H9 (cell line): Measurements from ENCODE around the gene PRKCB. TPM values are rescaled to one million over a fixed set of nuclear protein-coding genes. Genes with fewer than 3 reads are reported as not detected.

Experiments used
- DNase-seq: peaks from one replicate; pipeline ENCODE4 v3.0.0-alpha.2; 2017
- H2AFZ ChIP-seq: one replicate; pipeline ENCODE4 v1.6.1; 2013; ENCODE audit warnings: mild to moderate bottlenecking, low read length, control low read depth, moderate library complexity
- H2AK5ac ChIP-seq: 2 replicates; pipeline ENCODE4 v1.6.1; 2013; ENCODE audit warnings: low read length, control low read depth, mixed read lengths; ENCODE audit not compliant: insufficient read length
- H2BK120ac ChIP-seq: one replicate; pipeline ENCODE4 v1.6.1; 2013; ENCODE audit warnings: low read depth, mild to moderate bottlenecking, low read length, control low read depth, inconsistent platforms; ENCODE audit not compliant: poor library complexity, severe bottlenecking
- H2BK12ac ChIP-seq: 2 replicates; pipeline ENCODE4 v1.6.1; 2013; ENCODE audit warnings: low read length, control low read depth, mixed read lengths, low read depth; ENCODE audit not compliant: insufficient read length
- H2BK15ac ChIP-seq: 2 replicates; pipeline ENCODE4 v1.6.1; 2013; ENCODE audit warnings: low read depth, low read length, control low read depth
- H2BK20ac ChIP-seq: one replicate; pipeline ENCODE4 v1.6.1; 2013; ENCODE audit warnings: low read depth, mild to moderate bottlenecking, low read length, control low read depth, inconsistent platforms; ENCODE audit not compliant: poor library complexity, severe bottlenecking
- H2BK5ac ChIP-seq: 2 replicates; pipeline ENCODE4 v1.6.1; 2013; ENCODE audit warnings: low read length, control low read depth, mixed read lengths; ENCODE audit not compliant: insufficient read length
- H3K14ac ChIP-seq: 2 replicates; pipeline ENCODE4 v1.6.1; 2013; ENCODE audit warnings: low read length, control low read depth; ENCODE audit not compliant: insufficient read depth
- H3K18ac ChIP-seq: 2 replicates; pipeline ENCODE4 v1.6.1; 2013; ENCODE audit warnings: low read depth, mild to moderate bottlenecking, mixed read lengths, low read length, control low read depth; ENCODE audit not compliant: insufficient read length
- H3K23ac ChIP-seq: 2 replicates; pipeline ENCODE4 v1.6.1; 2013; ENCODE audit warnings: low read length, control low read depth, mixed read lengths, low read depth; ENCODE audit not compliant: insufficient read length
- H3K23me2 ChIP-seq: 2 replicates; pipeline ENCODE4 v1.6.1; 2013; ENCODE audit warnings: low read depth, mild to moderate bottlenecking, mixed read lengths, low read length, control low read depth; ENCODE audit not compliant: insufficient read length, poor library complexity, severe bottlenecking
- H3K27ac ChIP-seq: 2 replicates; pipeline ENCODE4 v1.5.1; 2013; ENCODE audit warnings: low read length, control low read depth, mixed read lengths, low read depth; ENCODE audit not compliant: insufficient read length
- H3K27me3 ChIP-seq: 2 replicates; pipeline ENCODE4 v1.6.1; 2013; ENCODE audit warnings: low read length, control low read depth, inconsistent platforms; ENCODE audit not compliant: insufficient read depth
- H3K4ac ChIP-seq: 2 replicates; pipeline ENCODE4 v1.6.1; 2013; ENCODE audit warnings: low read depth, mild to moderate bottlenecking, control low read depth, inconsistent platforms, low read length, moderate library complexity
- H3K4me1 ChIP-seq: 2 replicates; pipeline ENCODE4 v1.6.1; 2013; ENCODE audit warnings: low read length, control low read depth, inconsistent platforms; ENCODE audit not compliant: insufficient read depth
- H3K4me2 ChIP-seq: 2 replicates; pipeline ENCODE4 v1.6.1; 2013; ENCODE audit warnings: low read length, control low read depth, mixed read lengths; ENCODE audit not compliant: insufficient read length, insufficient read depth
- H3K56ac ChIP-seq: 2 replicates; pipeline ENCODE4 v1.6.1; 2013; ENCODE audit warnings: low read depth, mild to moderate bottlenecking, mixed read lengths, low read length, control low read depth; ENCODE audit not compliant: insufficient read length
- H3K79me1 ChIP-seq: 2 replicates; pipeline ENCODE4 v1.6.1; 2013; ENCODE audit warnings: low read depth, mild to moderate bottlenecking, moderate library complexity, low read length, control low read depth, inconsistent platforms; ENCODE audit not compliant: insufficient read depth, poor library complexity, severe bottlenecking
- H3K79me2 ChIP-seq: 2 replicates; pipeline ENCODE4 v1.6.1; 2013; ENCODE audit warnings: low read length, control low read depth, inconsistent platforms; ENCODE audit not compliant: insufficient read depth
- H3K9ac ChIP-seq: 2 replicates; pipeline ENCODE4 v1.6.1; 2013; ENCODE audit warnings: low read length, control low read depth, mixed read lengths; ENCODE audit not compliant: insufficient read length; ENCODE audit errors: extremely low read depth
- H3K9me3 ChIP-seq: one replicate; pipeline ENCODE4 v1.6.1; 2013; ENCODE audit warnings: low read depth, low read length, inconsistent platforms; ENCODE audit not compliant: control insufficient read depth
- H3T11ph ChIP-seq: one replicate; pipeline ENCODE4 v1.6.1; 2013; ENCODE audit warnings: mild to moderate bottlenecking, low read length, control low read depth, inconsistent platforms
- H4K20me1 ChIP-seq: one replicate; pipeline ENCODE4 v1.6.1; 2013; ENCODE audit not compliant: control insufficient read depth, insufficient read length, insufficient read depth
- H4K5ac ChIP-seq: 2 replicates; pipeline ENCODE4 v1.6.1; 2013; ENCODE audit warnings: low read depth, mild to moderate bottlenecking, mixed read lengths, low read length, control low read depth; ENCODE audit not compliant: insufficient read length
- H4K8ac ChIP-seq: replicated peaks from 2 replicates; pipeline ENCODE4 v1.6.1; 2013; ENCODE audit warnings: low read length, control low read depth, mixed read lengths, low read depth; ENCODE audit not compliant: insufficient read length
- H4K91ac ChIP-seq: 2 replicates; pipeline ENCODE4 v1.6.1; 2013; ENCODE audit warnings: low read depth, mild to moderate bottlenecking, moderate library complexity, mixed read lengths, low read length, control low read depth; ENCODE audit not compliant: insufficient read length
- H3K27ac Mint-ChIP-seq, 3 experiments: 2 replicates in 2 of 3; 3 replicates in 1 of 3; pipeline ENCODE4 v1.8.0; 2020 to 2021; ENCODE audit warnings: mixed read lengths in 3 of 3, mild to moderate bottlenecking in 1 of 3, moderate library complexity in 1 of 3
- H3K27me3 Mint-ChIP-seq: 2 replicates; pipeline ENCODE4 v1.8.0; 2021; ENCODE audit warnings: low read depth, mild to moderate bottlenecking, moderate library complexity, mixed read lengths
- H3K36me3 Mint-ChIP-seq, 3 experiments: 2 replicates in 2 of 3; 3 replicates in 1 of 3; pipeline ENCODE4 v1.8.0; 2020 to 2021; ENCODE audit warnings: low read depth in 3 of 3, mixed read lengths in 3 of 3; ENCODE audit not compliant: insufficient read depth in 1 of 3
- H3K4me1 Mint-ChIP-seq, 2 experiments: 2 replicates each; pipeline ENCODE4 v1.8.0; 2020; ENCODE audit warnings: mixed read lengths in 2 of 2
- H3K4me3 Mint-ChIP-seq, 2 experiments: 2 replicates in 1 of 2; 3 replicates in 1 of 2; pipeline ENCODE4 v1.8.0; 2020 to 2021; ENCODE audit warnings: mild to moderate bottlenecking in 2 of 2, mixed read lengths in 2 of 2, moderate library complexity in 1 of 2
- H3K9me3 Mint-ChIP-seq, 2 experiments: 2 replicates in 1 of 2; 3 replicates in 1 of 2; pipeline ENCODE4 v1.8.0; 2020; ENCODE audit warnings: mild to moderate bottlenecking in 2 of 2, mixed read lengths in 2 of 2, moderate library complexity in 1 of 2
- CTCF ChIP-seq: fragments of 200-600 bp; sonication (generic); conservative IDR thresholded peaks from 3 replicates; pipeline ENCODE4 v1.8.0; 2021; ENCODE audit warnings: antibody characterized with exemption, mild to moderate bottlenecking
- WGBS: extraction: QIAGEN DNeasy Blood & Tissue Kit; methylation state at CpG from one replicate; pipeline ENCODE4 v1.1.7; 2013; ENCODE audit warnings: missing lambda C conversion rate, low lambda C conversion rate, mixed read lengths; ENCODE audit not compliant: insufficient read length; ENCODE audit errors: extremely low coverage; 5-methylcytosine and 5-hydroxymethylcytosine counted together
- total RNA-seq: library from RNA; stranded (reverse); gene quantifications from 2 replicates; pipeline ENCODE4 v1.2.1, GENCODE V29; 2021

PRKCB gene
- total RNA-seq, 1 experiment from 2014 or later = 7.0 TPM

GRCh38 chr16:23900480-23901177 is 64.8 kb downstream of the PRKCB start:
- DNase-seq = no peak
- Histone ChIP-seq H3T11ph (no peak overlapping the region), H2BK15ac (no peak overlapping the region), H3K27me3 (no peaks in the 10 kb centered on the region), H3K14ac (no peak overlapping the region), H2BK5ac (no peak overlapping the region), H4K91ac (no peak overlapping the region), H4K5ac (no peak overlapping the region), H2AK5ac (no peak overlapping the region), H3K18ac (no peak overlapping the region), H3K4me1 (peaks cover 4% of the 10 kb centered on the region; the same call in 1 of the 2 replicates), H3K4ac (no peak overlapping the region), H2BK120ac (no peak overlapping the region), H3K79me1 (no peaks in the 10 kb centered on the region), H2BK20ac (no peak overlapping the region), H3K23ac (no peak overlapping the region), H3K4me2 (no peak overlapping the region), H3K23me2 (no peaks in the 10 kb centered on the region), H3K9me3 (no peaks in the 10 kb centered on the region), H3K27ac (no peak overlapping the region), H3K79me2 (no peaks in the 10 kb centered on the region), H3K9ac (no peak overlapping the region), H4K20me1 (no peaks in the 10 kb centered on the region), H2BK12ac (no peak overlapping the region), H2AFZ (no peak overlapping the region), H3K56ac (no peak overlapping the region), H4K8ac (no peak overlapping the region)
- H3K27me3 Mint-ChIP-seq = peaks cover 2% of the 10 kb centered on the region
- no peaks in the 10 kb centered on the region; a peak in 1 of 5 replicates for H3K9me3 Mint-ChIP-seq
- TF ChIP-seq CTCF = no peak
- H3K4me1 Mint-ChIP-seq = peaks cover 19 to 26% of the 10 kb centered on the region in 2 experiments
- H3K4me3 Mint-ChIP-seq = no peak overlapping the region
- no peaks in the 10 kb centered on the region for H3K36me3 Mint-ChIP-seq
- WGBS = no CpG with 5 or more reads among the region's 7 CpGs
- no peak overlapping the region for H3K27ac Mint-ChIP-seq
